ENCODE measurements around the gene HOMER2.

The HOMER2 gene

GRCh38 chr15:82862886-82863285 lies 89.6 kb downstream of the HOMER2 start:
- H3K4me3 ChIP-seq (replicated peaks; ENCODE audit: insufficient read depth, low read length) = no peak overlapping the region
- H3K27ac ChIP-seq (replicated peaks) = no peak overlapping the region
- no peak for TF ChIP-seq GABPA (IDR thresholded peaks at IDR 0.05; ENCODE audit: low read depth)
- no peak for TF ChIP-seq CTCF (IDR thresholded peaks at IDR 0.05; ENCODE audit: insufficient read depth, low read length)
- no peak for TF ChIP-seq REST (IDR thresholded peaks at IDR 0.05; ENCODE audit: insufficient replicate concordance, low read depth)
- no peak for TF ChIP-seq SPI1 (IDR thresholded peaks at IDR 0.05; ENCODE audit: borderline replicate concordance, low read depth)
- TF ChIP-seq POLR2AphosphoS5 (IDR thresholded peaks at IDR 0.05; ENCODE audit: low read depth) = no peak
- no peak for DNase-seq (ENCODE audit: low read depth in 1 of 2, low spot score in 1 of 2)
- no peaks in the 10 kb centered on the region for H3K27me3 ChIP-seq (ENCODE audit: insufficient read depth, poor library complexity, severe bottlenecking)

GRCh38 chr15:82858932-82859331 lies 93.6 kb downstream of the HOMER2 start:
- Histone ChIP-seq H3K27ac (replicated peaks) (no peak overlapping the region), H3K4me3 (replicated peaks; ENCODE audit: insufficient read depth, low read length) (no peak overlapping the region), H3K27me3 (ENCODE audit: insufficient read depth, poor library complexity, severe bottlenecking) (no peaks in the 10 kb centered on the region)
- TF ChIP-seq CTCF (IDR thresholded peaks at IDR 0.05; ENCODE audit: insufficient read depth, low read length) = no peak
- TF ChIP-seq SPI1 (IDR thresholded peaks at IDR 0.05; ENCODE audit: borderline replicate concordance, low read depth) = no peak
- TF ChIP-seq GABPA (IDR thresholded peaks at IDR 0.05; ENCODE audit: low read depth) = no peak
- no peak for TF ChIP-seq REST (IDR thresholded peaks at IDR 0.05; ENCODE audit: insufficient replicate concordance, low read depth)
- no peak for TF ChIP-seq POLR2AphosphoS5 (IDR thresholded peaks at IDR 0.05; ENCODE audit: low read depth)
- DNase-seq (ENCODE audit: low read depth in 1 of 2, low spot score in 1 of 2) = no peak

- Histone ChIP-seq H3K27me3 (ENCODE audit: insufficient read depth, poor library complexity, severe bottlenecking) (no peaks in the 10 kb centered on the region), H3K4me3 (replicated peaks; ENCODE audit: insufficient read depth, low read length) (no peak overlapping the region), H3K27ac (replicated peaks) (no peak overlapping the region)
- TF ChIP-seq REST (IDR thresholded peaks at IDR 0.05; ENCODE audit: insufficient replicate concordance, low read depth) (no peak), GABPA (IDR thresholded peaks at IDR 0.05; ENCODE audit: low read depth) (no peak)
- DNase-seq (ENCODE audit: low read depth in 1 of 2, low spot score in 1 of 2) = no peak
Observed at GRCh38 chr15:82856397-82857170, 95.9 kb downstream of the HOMER2 start.

All from HL-60 (cell line).